ENCODE results near the gene CEP112.

- no peak for TF ChIP-seq CTCF (conservative IDR thresholded peaks at IDR 0.05)
- TF ChIP-seq ZFX (IDR thresholded peaks at IDR 0.05) = no peak
Observed at GRCh38 chr17:66187718-66188117, 4.2 kb downstream of the CEP112 start.

Data from C4-2B (cell line).